GM12872 (cell line): Measurements from ENCODE around the gene ERBIN.

ENCODE experiments used
- CTCF ChIP-seq: IDR thresholded peaks from 3 replicates; pipeline ENCODE4 v1.5.1; 2011; ENCODE audit warnings: low read depth, mild to moderate bottlenecking, low read length, moderate library complexity; ENCODE audit not compliant: insufficient read depth

The ERBIN gene

DNA sequence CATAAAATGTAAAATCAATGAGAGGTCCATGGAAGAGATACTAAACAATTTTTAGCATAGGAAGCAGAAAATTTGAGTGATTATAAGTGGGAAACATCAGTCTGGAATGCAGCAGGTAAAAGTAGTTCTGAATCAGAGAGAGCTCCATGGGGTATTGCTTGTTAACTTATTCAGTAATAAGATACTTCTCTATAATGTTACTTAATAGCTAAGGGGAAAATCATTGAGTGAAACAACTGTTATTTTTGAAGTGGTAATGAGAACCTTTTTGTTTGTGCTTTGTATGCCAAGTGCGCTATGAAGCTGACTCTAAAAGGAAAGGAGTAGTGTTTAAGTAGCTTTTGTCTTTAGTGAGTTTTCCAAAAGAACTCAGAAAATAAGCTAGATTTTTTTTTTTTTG lies 95.2 kb downstream of the ERBIN start:
- no peak for TF ChIP-seq CTCF

DNA sequence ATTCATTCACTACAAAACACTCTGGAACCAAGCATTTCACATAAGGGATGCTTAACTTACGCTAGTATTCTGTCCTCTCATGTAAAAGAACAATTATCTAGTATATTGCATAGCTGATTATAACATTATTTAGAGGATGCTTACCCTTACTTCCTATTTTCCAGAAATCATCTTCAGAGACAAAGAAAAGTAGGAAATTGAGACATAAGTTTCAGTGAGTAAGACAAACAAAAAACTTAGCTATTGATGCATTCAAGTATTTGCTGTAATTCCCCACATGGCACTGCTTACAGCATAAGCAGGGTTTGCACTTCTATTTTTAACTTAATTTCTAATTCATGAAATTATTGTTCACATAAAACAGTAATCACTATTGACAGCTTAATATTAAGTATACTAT lies 112.9 kb downstream of the ERBIN start:
- TF ChIP-seq CTCF: no peak

DNA sequence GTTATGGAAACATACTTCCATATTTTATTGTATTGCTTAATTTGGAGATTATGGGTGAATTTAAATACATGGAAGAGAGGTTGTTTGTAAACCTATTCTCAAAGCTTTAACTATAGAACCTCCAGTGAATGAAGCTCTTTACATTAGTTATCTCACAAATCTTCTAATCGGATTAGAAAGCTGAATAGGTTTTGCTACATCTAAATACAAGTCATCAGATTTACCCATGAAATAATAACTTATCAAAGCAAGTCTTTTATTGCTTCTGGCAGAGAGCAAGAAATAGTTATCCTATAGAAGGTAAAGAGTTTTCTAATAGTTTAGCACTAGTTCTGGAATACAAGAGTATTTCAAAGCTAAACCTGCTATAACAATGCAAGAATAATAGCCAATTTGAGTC lies 113.3 kb downstream of the ERBIN start:
- TF ChIP-seq CTCF: no peak

DNA sequence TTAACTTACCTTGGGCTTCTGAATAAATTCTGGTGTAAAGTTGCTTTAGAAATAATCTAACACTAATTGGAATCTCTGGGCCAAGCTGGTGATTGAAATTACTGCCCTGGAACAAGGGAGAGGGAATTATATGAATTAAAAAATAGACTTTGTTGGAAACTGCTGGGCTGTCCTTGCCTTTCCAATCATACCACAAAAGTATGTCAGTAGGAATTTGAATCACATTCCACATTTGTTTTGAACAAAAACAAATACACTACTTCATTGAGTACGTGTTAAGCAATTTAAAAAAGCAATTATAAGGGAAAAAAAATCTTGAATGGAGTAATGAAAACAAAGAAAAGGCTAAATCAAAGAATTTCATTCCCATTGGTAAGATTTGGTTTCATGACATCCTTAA lies 115.3 kb downstream of the ERBIN start:
- no peak for TF ChIP-seq CTCF

- TF ChIP-seq CTCF: no peak
These were observed 130.9 kb downstream of the ERBIN start for GRCh38 chr5:66057239-66057638.

GRCh38 chr5:66066826-66067225 lies 140.5 kb downstream of the ERBIN start:
- TF ChIP-seq CTCF: no peak

- TF ChIP-seq CTCF: no peak
These were observed 145.7 kb downstream of the ERBIN start for GRCh38 chr5:66072031-66072430.

GRCh38 chr5:66074901-66075300 lies 148.5 kb downstream of the ERBIN start:
- TF ChIP-seq CTCF: no peak
